Activated CD4-positive, alpha-beta T cell treated with anti-CD3 and anti-CD28 coated beads, Interleukin-2, amount 50 U/mL, for 1 hour (primary cell): ENCODE measurements around the gene TOB2.

Experiments
- DNase-seq: peaks from one replicate; pipeline ENCODE4 v3.0.0-alpha.2; 2020

Gene TOB2, protein sequence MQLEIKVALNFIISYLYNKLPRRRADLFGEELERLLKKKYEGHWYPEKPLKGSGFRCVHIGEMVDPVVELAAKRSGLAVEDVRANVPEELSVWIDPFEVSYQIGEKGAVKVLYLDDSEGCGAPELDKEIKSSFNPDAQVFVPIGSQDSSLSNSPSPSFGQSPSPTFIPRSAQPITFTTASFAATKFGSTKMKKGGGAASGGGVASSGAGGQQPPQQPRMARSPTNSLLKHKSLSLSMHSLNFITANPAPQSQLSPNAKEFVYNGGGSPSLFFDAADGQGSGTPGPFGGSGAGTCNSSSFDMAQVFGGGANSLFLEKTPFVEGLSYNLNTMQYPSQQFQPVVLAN

GRCh38 chr22:41446639-41447434 lies at the start of gene TOB2:
Gene TOB2, minus strand, starts transcription at chr22:41446801. Its CDS starts 9,456 bp downstream, at chr22:41437345.
- DNase-seq: peak; percentile 93

- DNase-seq: no peak
Observed at GRCh38 chr22:41491374-41492100, 44.9 kb upstream of the TOB2 start.

- no peak for DNase-seq
Observed at GRCh38 chr22:41488596-41489385, 42.2 kb upstream of the TOB2 start.

- no peak for DNase-seq
Observed at GRCh38 chr22:41488076-41488475, 41.5 kb upstream of the TOB2 start.

GRCh38 chr22:41487037-41487935 lies 40.7 kb upstream of the TOB2 start:
- DNase-seq: no peak

- no peak for DNase-seq
Observed at GRCh38 chr22:41485033-41485432, 38.4 kb upstream of the TOB2 start.

DNA sequence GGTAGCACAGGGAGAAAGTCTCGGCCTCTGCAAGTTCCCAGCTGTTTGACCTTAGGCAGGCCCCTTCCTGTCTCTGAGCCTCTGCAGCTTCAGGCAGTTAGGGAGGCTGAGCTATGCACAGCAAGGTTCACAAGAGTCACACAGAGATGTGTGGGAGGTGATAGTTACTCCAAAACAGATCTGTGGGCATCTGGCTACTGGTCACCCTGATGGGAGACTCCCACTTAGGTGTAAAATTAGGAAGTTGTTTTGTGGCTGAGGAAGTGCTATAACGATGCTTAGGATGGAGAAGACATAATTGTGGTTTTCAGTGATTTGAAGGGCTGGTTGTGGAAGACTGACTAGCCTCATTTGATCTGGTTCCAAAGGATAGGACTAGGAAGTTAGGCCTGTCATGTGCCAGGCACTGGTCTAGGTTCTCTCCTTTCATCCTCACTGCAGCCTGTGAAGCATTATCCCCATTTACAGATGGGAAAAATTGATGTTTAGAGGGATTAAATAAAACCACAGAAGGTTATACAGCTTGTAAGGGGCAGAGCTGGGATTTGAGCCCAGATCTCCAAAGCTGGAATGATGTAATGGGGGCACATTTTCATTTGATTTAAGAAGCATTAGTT lies 35.8 kb upstream of the TOB2 start:
- no peak for DNase-seq

- DNase-seq: no peak
Observed at GRCh38 chr22:41481925-41482318, 35.3 kb upstream of the TOB2 start.

- DNase-seq: no peak
Observed at GRCh38 chr22:41481131-41481830, 34.7 kb upstream of the TOB2 start.

DNA sequence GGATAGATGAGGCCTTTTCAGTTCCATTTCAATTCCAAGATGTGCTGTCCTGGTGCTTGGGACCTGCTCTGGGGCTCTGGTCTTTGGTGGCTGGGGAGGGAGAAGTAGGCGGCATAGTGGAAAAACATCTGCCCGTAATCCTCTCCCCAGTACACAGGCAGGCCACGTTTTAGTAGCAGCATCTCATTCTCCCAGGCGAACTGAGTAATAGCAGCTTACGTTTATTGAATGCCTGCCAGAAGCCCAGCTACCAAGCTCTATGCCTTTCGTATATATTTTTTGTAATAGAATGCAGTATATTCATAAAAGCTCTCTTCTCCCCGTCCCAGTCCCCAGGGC lies 33.8 kb upstream of the TOB2 start:
- no peak for DNase-seq

DNA sequence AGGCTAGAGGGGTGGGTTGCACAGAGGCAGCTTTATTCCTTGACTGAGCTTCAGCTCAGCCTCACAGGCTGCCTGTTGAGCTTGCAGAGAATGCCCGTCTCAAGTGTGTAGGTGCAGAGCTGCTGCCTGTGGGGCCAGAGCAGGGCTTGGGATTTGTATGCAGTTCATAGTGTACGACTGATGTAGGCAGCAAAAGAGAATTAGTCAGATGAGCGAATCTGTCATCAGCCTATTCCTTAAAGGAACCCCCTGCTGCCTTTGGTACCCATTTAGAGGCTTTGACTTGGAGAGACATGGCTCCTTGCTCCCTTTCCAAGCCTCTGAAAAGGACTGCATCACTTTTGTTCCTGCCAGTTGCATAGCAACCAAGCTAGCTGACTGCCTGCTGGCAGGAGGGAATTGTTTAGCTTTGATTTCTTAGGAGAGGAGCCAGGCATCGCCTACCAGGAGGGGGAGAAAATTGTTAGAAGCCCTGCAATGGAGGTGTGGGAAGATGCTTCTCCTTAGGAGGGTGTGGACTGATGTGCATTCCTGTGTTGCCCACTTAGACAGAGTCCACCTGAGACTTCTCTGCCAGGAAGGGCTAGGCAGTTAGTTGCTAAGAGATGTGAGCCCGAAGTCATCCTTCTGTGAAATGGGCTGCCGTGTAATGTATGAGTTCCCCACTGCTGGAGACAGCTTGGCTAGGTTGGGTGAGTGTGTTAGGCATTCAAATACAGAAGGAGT lies 33.2 kb upstream of the TOB2 start:
- no peak for DNase-seq

DNA sequence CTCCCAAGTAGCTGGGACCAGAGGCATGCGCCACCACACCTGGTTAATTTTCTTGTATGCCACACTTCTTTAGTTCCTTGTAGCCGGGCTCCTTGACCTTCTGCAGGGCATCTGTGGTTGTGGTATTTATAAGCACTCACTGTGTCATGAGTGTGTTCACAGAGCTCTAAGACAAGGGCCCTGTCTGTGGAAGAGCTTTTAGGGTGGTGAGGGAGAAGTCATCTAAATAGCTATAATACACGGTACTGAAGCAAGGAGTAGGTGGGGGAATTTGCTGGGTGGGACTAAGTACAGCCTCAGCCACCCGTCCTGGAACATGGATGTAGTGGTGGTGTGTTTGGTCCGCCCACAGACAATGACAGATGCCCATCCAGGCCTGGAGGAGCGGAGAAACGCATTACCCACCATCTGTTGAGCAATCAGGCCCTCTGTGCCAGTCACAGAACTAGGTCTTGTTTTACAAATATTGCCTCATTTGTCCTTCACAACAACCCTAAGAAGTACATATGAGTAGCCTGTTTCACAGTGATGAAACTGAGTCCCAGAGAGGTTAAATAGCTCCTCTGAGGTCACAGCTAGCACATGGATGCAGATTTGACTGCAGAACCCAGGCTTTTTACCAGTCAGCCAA lies 32.4 kb upstream of the TOB2 start:
- DNase-seq: no peak

GRCh38 chr22:41478473-41478872 lies 31.9 kb upstream of the TOB2 start:
- no peak for DNase-seq

DNA sequence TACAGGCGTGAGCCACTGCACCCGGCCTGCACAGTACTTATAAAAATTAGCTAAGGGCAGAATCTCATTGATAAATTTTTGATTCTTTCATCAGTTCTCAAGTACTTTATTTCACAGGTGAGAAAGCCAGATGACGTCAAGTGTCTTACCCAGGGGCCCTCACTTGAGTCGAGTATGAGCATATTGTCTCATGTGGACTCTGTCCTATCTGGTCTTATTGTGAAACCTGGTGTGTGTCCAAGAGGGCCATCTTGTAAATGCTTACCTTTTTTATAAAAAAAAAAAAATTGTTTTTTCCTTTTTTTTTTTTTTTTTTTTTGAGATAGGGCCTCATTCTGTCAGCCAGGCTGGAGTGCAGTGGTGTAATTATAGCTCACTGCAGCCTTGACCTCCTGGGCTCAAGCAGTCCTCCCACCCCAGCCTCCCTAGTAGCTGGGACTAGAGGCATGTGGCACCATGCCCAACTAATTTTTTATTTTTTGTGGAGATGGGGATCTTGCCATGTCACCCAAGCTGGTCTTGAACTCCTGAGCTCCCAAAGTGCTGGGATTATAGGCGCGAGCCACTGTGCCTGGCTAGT lies 28.4 kb upstream of the TOB2 start:
- no peak for DNase-seq

DNA sequence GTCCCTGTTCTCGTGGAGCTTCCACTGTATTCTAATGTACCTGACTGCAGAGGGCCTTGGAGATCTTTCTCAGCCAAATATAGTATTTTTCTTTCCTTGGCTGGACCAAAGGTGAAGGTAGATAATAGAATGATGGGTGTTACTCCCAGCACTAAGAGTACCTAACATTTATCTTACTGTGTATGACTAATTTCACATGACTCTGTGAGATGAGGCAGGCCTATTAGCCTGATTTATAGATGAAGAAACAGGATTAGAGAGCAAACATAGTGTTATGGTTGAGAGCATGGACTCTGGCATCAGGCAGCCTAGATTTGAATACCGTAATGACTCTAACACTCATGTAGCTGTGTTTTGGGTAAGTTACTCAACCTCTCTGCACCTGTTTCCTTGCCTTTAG lies 25.0 kb upstream of the TOB2 start:
- no peak for DNase-seq

- DNase-seq: no peak
Observed at GRCh38 chr22:41470886-41471285, 24.3 kb upstream of the TOB2 start.

GRCh38 chr22:41469218-41469851 lies 22.7 kb upstream of the TOB2 start:
- no peak for DNase-seq

- DNase-seq: peak; percentile 98
Observed at GRCh38 chr22:41468381-41469217, 22.0 kb upstream of the TOB2 start, which contains the start of the genes ACO2 and PHF5A. Gene ACO2, plus strand, starts transcription at chr22:41469117. Its CDS starts 30 bp downstream, at chr22:41469147. Gene PHF5A, minus strand, starts transcription at chr22:41468692. Its CDS starts 39 bp downstream, at chr22:41468653.
